Measurements from ENCODE around the gene POLD4. TPM values are rescaled to one million over a fixed set of nuclear protein-coding genes. Genes with fewer than 3 reads are reported as not detected.

POLD4 gene
- total and polyA plus RNA-seq, 12 donors, result 13.0 to 166 (median 95.6) TPM

DNA sequence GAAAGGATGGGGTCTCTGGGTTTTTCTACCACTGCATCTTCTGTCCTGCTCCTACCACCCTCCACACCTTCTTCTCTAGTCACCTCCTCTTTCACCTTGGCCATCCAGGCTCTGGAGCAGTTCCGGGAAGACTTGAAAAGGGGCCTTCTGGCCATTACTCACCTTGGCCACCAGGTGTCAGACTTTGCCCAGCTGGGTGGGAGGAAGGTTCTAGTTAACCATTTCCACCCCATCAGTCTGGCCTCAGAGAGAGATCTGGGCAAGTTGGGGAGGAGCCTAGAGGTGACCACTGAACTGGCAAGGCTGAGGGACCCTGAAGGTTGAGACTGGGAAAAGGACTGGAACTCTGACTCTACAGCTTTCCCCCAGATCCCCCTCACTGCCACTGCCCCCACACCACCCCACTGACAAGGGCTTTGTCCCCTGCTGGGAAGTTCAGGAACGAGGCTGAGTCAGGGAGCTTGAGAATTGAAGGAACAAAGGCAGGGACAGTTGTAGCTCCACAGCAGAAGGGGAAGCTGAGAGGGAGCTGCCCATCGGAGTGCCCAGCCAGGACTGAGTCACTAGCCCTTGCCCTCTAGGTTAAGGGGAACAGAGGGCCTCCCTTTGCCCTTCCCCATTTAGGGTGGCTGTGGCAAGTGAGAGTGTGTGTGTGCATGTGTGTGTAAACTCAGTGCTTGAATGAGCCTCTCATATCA is 3.7 kb upstream of the POLD4 start:
- no peaks in the 10 kb centered on the region for H3K27me3 ChIP-seq
- H3K9me3 ChIP-seq (replicated peaks in 1 of 3), result no peaks in the 10 kb centered on the region
- no peak overlapping the region for H3K4me3 ChIP-seq
- H3K27ac ChIP-seq, result peak overlapping the region in 3 of 5 donors; percentile 23 to 99 (median 98)
- TF ChIP-seq POLR2A (IDR thresholded peaks at IDR 0.05), result no peak
- TF ChIP-seq, protein P1, sequence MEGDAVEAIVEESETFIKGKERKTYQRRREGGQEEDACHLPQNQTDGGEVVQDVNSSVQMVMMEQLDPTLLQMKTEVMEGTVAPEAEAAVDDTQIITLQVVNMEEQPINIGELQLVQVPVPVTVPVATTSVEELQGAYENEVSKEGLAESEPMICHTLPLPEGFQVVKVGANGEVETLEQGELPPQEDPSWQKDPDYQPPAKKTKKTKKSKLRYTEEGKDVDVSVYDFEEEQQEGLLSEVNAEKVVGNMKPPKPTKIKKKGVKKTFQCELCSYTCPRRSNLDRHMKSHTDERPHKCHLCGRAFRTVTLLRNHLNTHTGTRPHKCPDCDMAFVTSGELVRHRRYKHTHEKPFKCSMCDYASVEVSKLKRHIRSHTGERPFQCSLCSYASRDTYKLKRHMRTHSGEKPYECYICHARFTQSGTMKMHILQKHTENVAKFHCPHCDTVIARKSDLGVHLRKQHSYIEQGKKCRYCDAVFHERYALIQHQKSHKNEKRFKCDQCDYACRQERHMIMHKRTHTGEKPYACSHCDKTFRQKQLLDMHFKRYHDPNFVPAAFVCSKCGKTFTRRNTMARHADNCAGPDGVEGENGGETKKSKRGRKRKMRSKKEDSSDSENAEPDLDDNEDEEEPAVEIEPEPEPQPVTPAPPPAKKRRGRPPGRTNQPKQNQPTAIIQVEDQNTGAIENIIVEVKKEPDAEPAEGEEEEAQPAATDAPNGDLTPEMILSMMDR (IDR thresholded peaks at IDR 0.05), result peak; percentile 86 to 97 (median 92)
- WGBS, 4 donors, result 0 to 24% (median 11%) methylated on average over 2 to 3 of the region's 3 CpGs
- H3K4me1 ChIP-seq (replicated peaks in 1 of 2), result peaks cover 30 to 50% of the 10 kb centered on the region in 2 donors
- peak; percentile 65 to 79 (median 71) for DNase-seq
- intact Hi-C loops (cut with DNase I), result no loop called here
- H3K36me3 ChIP-seq (replicated peaks in 1 of 2), result no peaks in the 10 kb centered on the region

DNA sequence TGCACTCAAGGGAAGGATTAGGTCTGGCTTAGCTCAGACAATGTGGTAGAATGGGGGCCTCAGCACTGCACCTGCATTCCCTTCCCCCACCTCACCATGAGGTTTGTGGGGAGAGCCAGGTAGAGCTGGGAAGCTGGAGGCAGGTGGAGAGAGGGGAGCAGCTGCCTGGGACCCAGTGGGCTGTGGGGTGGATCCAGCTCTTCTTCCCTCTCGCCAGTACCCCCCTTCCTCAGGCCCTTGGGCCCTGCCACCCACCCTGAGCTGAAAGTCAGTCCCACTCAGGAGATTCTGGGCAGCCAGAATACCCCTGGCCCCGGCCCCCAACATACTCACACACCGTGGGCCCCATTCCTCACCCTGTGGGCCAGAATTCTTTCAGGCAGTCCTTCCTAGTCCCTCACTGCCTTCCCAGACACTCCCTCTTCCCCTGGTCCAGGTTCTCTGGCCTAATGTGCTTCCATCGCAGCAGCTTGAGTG is 3.1 kb upstream of the POLD4 start:
- H3K36me3 ChIP-seq (replicated peaks in 1 of 2), result no peaks in the 10 kb centered on the region
- no peak for TF ChIP-seq POLR2A (IDR thresholded peaks at IDR 0.05)
- TF ChIP-seq, protein P1 (IDR thresholded peaks at IDR 0.05), result no peak
- 45 to 55% (median 51%) methylated on average over 4 of the region's 4 CpGs for WGBS, 4 donors
- no peaks in the 10 kb centered on the region for H3K9me3 ChIP-seq (replicated peaks in 1 of 3)
- no peaks in the 10 kb centered on the region for H3K27me3 ChIP-seq
- H3K4me1 ChIP-seq (replicated peaks in 1 of 2), result peaks cover 35 to 56% of the 10 kb centered on the region in 2 donors
- H3K4me3 ChIP-seq, result no peak overlapping the region
- DNase-seq, result no peak
- H3K27ac ChIP-seq, result peak overlapping the region in 3 of 5 donors; percentile 23 to 99 (median 98)
- intact Hi-C loops (cut with DNase I), result no loop called here

DNA sequence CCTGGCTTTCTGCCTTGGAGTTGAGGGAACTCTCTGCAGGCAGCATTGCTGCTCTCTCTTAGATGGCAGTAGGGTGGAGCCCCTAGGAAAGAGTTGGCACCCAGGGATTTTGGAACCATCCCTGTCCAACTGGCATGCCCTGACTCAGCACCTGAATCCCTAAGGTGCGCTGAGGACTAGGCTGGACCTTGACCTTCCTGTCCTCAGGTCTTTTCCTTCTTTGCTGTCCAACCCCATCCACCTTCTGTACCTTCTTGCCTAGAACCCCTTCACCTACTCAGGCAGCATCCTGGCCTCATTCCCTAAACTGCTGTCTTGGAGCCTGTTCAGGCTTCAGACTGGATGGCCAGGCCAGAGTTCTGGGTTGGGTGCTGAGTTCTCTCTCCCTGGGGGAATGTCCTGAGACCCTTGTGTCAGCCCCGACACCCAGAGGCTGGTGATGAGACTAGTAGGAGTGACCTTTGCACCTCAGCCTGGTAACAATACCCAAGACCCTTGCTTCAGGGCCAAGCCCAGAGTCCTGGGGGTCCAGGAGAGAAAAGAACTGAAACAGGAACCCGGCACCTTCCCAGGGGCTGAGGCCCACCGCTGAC is 2.5 kb upstream of the POLD4 start:
- Histone ChIP-seq H3K9me3 (replicated peaks in 1 of 3) (no peaks in the 10 kb centered on the region), H3K36me3 (replicated peaks in 1 of 2) (no peaks in the 10 kb centered on the region), H3K27me3 (no peaks in the 10 kb centered on the region), H3K4me1 (replicated peaks in 1 of 2) (peaks cover 37 to 61% of the 10 kb centered on the region in 2 donors), H3K27ac (peak overlapping the region in 4 of 5 donors; percentile 46 to 99 (median 98)), H3K4me3 (no peak overlapping the region)
- intact Hi-C loops (cut with DNase I), result no loop called here
- no peak for TF ChIP-seq POLR2A (IDR thresholded peaks at IDR 0.05)
- TF ChIP-seq, protein P1 (IDR thresholded peaks at IDR 0.05), result no peak
- DNase-seq, result no peak
- 64 to 82% (median 79%) methylated on average over 1 to 4 of the region's 4 CpGs for WGBS, 4 donors

DNA sequence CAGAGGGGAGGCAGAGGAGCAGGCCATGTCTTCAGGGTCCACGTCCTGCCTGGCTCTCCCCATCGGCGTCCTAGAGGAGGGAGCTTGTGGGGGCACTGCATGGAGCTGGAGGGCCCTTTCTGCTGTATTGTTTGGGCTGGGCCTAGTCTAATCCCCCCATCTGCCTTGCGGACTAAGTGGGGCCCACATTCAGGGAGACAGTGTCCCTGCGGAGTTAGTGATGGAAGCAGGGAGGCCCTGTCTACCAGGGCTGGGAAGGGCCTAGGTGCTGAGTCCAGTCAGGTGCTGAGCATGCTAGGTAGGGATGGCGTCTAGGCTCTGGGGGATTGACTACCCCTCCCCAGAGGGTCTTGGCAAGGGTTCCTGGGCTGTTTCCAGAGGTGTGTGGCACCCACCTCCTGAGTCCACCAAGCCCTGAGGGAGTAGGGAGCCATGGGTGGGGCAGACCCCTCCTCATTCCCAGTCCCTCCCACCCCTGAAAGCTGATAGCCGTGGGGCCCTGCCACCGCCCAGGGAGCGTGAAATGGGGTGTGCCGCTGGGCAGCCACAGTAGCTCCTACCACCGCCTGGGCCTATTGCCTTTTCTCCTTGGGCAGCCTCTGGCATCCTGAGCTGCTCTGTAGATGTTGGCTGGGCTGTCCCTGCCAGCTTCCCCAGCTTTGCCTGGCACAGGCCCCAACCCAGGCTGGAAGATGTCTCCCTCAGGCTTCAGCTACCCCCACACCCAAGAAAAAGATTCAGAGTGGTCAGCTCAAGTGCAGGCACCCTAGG is 1.9 kb upstream of the POLD4 start:
- intact Hi-C loops (cut with DNase I), result no loop called here
- no peaks in the 10 kb centered on the region for H3K27me3 ChIP-seq
- H3K9me3 ChIP-seq (replicated peaks in 1 of 3), result no peaks in the 10 kb centered on the region
- TF ChIP-seq, protein P1 (IDR thresholded peaks at IDR 0.05), result no peak
- no peak for TF ChIP-seq POLR2A (IDR thresholded peaks at IDR 0.05)
- WGBS, 4 donors, result 71 to 87% (median 81%) methylated on average over 4 to 11 of the region's 11 CpGs
- peak overlapping the region; percentile 46 to 99 (median 98) for H3K27ac ChIP-seq
- peak in 1 of 7 donors; percentile 38 for DNase-seq
- no peak overlapping the region for H3K4me3 ChIP-seq
- H3K4me1 ChIP-seq (replicated peaks in 1 of 2), result peaks cover 37 to 64% of the 10 kb centered on the region in 2 donors
- no peaks in the 10 kb centered on the region for H3K36me3 ChIP-seq (replicated peaks in 1 of 2)
